ENCODE data around the gene CXCL3. TPM values are rescaled to one million over a fixed set of nuclear protein-coding genes. Genes with fewer than 3 reads are reported as not detected.

Gene CXCL3
- total RNA-seq, 2 donors from 2014 or later, result 2.9 TPM

- Histone ChIP-seq H3K36me3 (ENCODE audit: control insufficient read depth, insufficient read depth, low read length) (no peaks in the 10 kb centered on the region), H3K27ac (ENCODE audit: low read depth, low read length) (no peak overlapping the region), H3K4me3 (ENCODE audit: low read length) (no peak overlapping the region), H3K27me3 (ENCODE audit: control insufficient read depth, insufficient read depth, low read length, poor library complexity, severe bottlenecking) (no peaks in the 10 kb centered on the region), H3K9ac (ENCODE audit: extremely low read depth, low read length, poor library complexity, severe bottlenecking) (no peak overlapping the region), H3K4me1 (ENCODE audit: control insufficient read depth, insufficient read depth, low read length) (no peaks in the 10 kb centered on the region), H3K9me3 (ENCODE audit: control insufficient read depth, low read length) (no peaks in the 10 kb centered on the region)
- Mint-ChIP-seq H3K27me3 (ENCODE audit: insufficient read depth) (no peaks in the 10 kb centered on the region), H3K4me3 (no peak overlapping the region), H3K36me3 (ENCODE audit: low read depth) (no peaks in the 10 kb centered on the region), H3K9me3 (no peaks in the 10 kb centered on the region), H3K27ac (no peak overlapping the region), H3K4me1 (peaks cover under 1% of the 10 kb centered on the region)
- TF ChIP-seq CTCF (conservative IDR thresholded peaks at IDR 0.05), result no peak
- 90% methylated on average over 2 of the region's 2 CpGs; no CpG with 5 or more reads in 1 of the 2 experiments for WGBS, 2 experiments (ENCODE audit: insufficient coverage in 1 of 2, insufficient read length in 1 of 2)
- no peak for DNase-seq
Measured at GRCh38 chr4:74023709-74024108, 14.8 kb downstream of the CXCL3 start.

GRCh38 chr4:74021601-74022000 is 16.9 kb downstream of the CXCL3 start:
- Mint-ChIP-seq H3K4me3 (no peak overlapping the region), H3K36me3 (ENCODE audit: low read depth) (no peaks in the 10 kb centered on the region)
- no peaks in the 10 kb centered on the region for H3K9me3 ChIP-seq (ENCODE audit: control insufficient read depth, low read length)

GRCh38 chr4:74018771-74019170 is 19.7 kb downstream of the CXCL3 start:
- no peaks in the 10 kb centered on the region for H3K27me3 Mint-ChIP-seq (ENCODE audit: insufficient read depth)
- H3K27ac Mint-ChIP-seq, result no peak overlapping the region
- no peak for TF ChIP-seq CTCF (conservative IDR thresholded peaks at IDR 0.05)
- no peaks in the 10 kb centered on the region for H3K27me3 ChIP-seq (ENCODE audit: control insufficient read depth, insufficient read depth, low read length, poor library complexity, severe bottlenecking)
- DNase-seq, result no peak
- H3K4me3 Mint-ChIP-seq, result no peak overlapping the region
- no peak overlapping the region for H3K9ac ChIP-seq (ENCODE audit: extremely low read depth, low read length, poor library complexity, severe bottlenecking)
- no peaks in the 10 kb centered on the region for H3K4me1 ChIP-seq (ENCODE audit: control insufficient read depth, insufficient read depth, low read length)
- no peak overlapping the region for H3K27ac ChIP-seq (ENCODE audit: low read depth, low read length)
- H3K9me3 Mint-ChIP-seq, result no peaks in the 10 kb centered on the region
- peaks cover 2% of the 10 kb centered on the region for H3K4me1 Mint-ChIP-seq
- WGBS, 2 experiments (ENCODE audit: insufficient coverage in 1 of 2, insufficient read length in 1 of 2), result 91 to 94% methylated on average over 2 to 3 of the region's 3 CpGs
- no peak overlapping the region for H3K4me3 ChIP-seq (ENCODE audit: low read length)
- no peaks in the 10 kb centered on the region for H3K9me3 ChIP-seq (ENCODE audit: control insufficient read depth, low read length)
- H3K36me3 Mint-ChIP-seq (ENCODE audit: low read depth), result no peaks in the 10 kb centered on the region
- H3K36me3 ChIP-seq (ENCODE audit: control insufficient read depth, insufficient read depth, low read length), result no peaks in the 10 kb centered on the region

More at GRCh38 chr4:74021601-74022000, 16.9 kb downstream of the CXCL3 start:
- TF ChIP-seq CTCF (conservative IDR thresholded peaks at IDR 0.05), result no peak
- 89 to 100% methylated on average over 1 to 2 of the region's 2 CpGs for WGBS, 2 experiments (ENCODE audit: insufficient coverage in 1 of 2, insufficient read length in 1 of 2)
- no peak overlapping the region for H3K27ac Mint-ChIP-seq
- no peak for DNase-seq
- H3K9ac ChIP-seq (ENCODE audit: extremely low read depth, low read length, poor library complexity, severe bottlenecking), result no peak overlapping the region
- no peak overlapping the region for H3K27ac ChIP-seq (ENCODE audit: low read depth, low read length)
- peaks cover 2% of the 10 kb centered on the region for H3K4me1 Mint-ChIP-seq
- no peaks in the 10 kb centered on the region for H3K27me3 ChIP-seq (ENCODE audit: control insufficient read depth, insufficient read depth, low read length, poor library complexity, severe bottlenecking)
- no peak overlapping the region for H3K4me3 ChIP-seq (ENCODE audit: low read length)
- no peaks in the 10 kb centered on the region for H3K4me1 ChIP-seq (ENCODE audit: control insufficient read depth, insufficient read depth, low read length)
- H3K36me3 ChIP-seq (ENCODE audit: control insufficient read depth, insufficient read depth, low read length), result no peaks in the 10 kb centered on the region
- no peaks in the 10 kb centered on the region for H3K27me3 Mint-ChIP-seq (ENCODE audit: insufficient read depth)
- no peaks in the 10 kb centered on the region for H3K9me3 Mint-ChIP-seq
